SK-N-SH (cell line): ENCODE measurements around the gene TP53I11. TPM values are rescaled to one million over a fixed set of nuclear protein-coding genes. Genes with fewer than 3 reads are reported as not detected.

Experiments used
- CTCF ChIA-PET: fragments of 300-600, 350-600 bp; formaldehyde crosslinking; extraction: SDS; loops from one replicate; lab custom pipeline; 2021; lab: Yijun Ruan, JAX
- POLR2A ChIA-PET: fragments of 350-600 bp; sonication (Branson Sonifier 250); formaldehyde crosslinking; extraction: SDS; loops from one replicate; lab custom pipeline; 2020; ENCODE audit warnings: antibody characterized with exemption, inconsistent platforms; lab: Yijun Ruan, JAX
- DNase-seq: peaks from one replicate; pipeline ENCODE4 v3.0.0; 2012
- H2AFZ ChIP-seq: fragments of 200-600 bp; sonication (generic); 2 replicates; pipeline ENCODE4 v1.8.1; 2016; ENCODE audit warnings: antibody characterized with exemption, mild to moderate bottlenecking, low read depth
- H3F3A ChIP-seq: fragments of 200-600 bp; sonication (generic); replicated peaks from 2 replicates; pipeline ENCODE3; 2016; ENCODE audit warnings: antibody characterized with exemption, mild to moderate bottlenecking; ENCODE audit not compliant: insufficient read depth
- H3K27ac ChIP-seq, 2 experiments: fragments of 200-500 bp in 1 of 2; fragments of 200-600 bp in 1 of 2; sonication (Bioruptor generic) in 1 of 2; sonication (generic), shearing (Covaris generic) in 1 of 2; 2 replicates each; pipeline versions ENCODE4 v1.5.1 to v1.6.1; 2014 to 2016; ENCODE audit warnings: low read depth in 2 of 2, inconsistent platforms in 1 of 2, low read length in 1 of 2, mild to moderate bottlenecking in 1 of 2, mixed read lengths in 1 of 2
- H3K27me3 ChIP-seq: fragments of 200-600 bp; sonication (generic), shearing (Covaris generic); 2 replicates; pipeline ENCODE4 v1.6.1; 2016; ENCODE audit warnings: mixed run types; ENCODE audit not compliant: insufficient read depth
- H3K36me3 ChIP-seq, 2 experiments: fragments of 200-500 bp in 1 of 2; fragments of 200-600 bp in 1 of 2; sonication (Bioruptor generic) in 1 of 2; sonication (generic) in 1 of 2; replicated peaks in 1 of 2; 2 replicates each; pipeline versions ENCODE3 to v1.5.1; 2014 to 2016; ENCODE audit warnings: low read length in 1 of 2, mild to moderate bottlenecking in 1 of 2; ENCODE audit not compliant: insufficient read depth in 2 of 2, control insufficient read depth in 1 of 2
- H3K4me1 ChIP-seq, 2 experiments: fragments of 200-500 bp in 1 of 2; fragments of 200-600 bp in 1 of 2; sonication (Bioruptor generic) in 1 of 2; sonication (generic), shearing (Covaris generic) in 1 of 2; 2 replicates each; pipeline versions ENCODE4 v1.5.1 to v1.6.1; 2014 to 2016; ENCODE audit warnings: low read depth in 1 of 2, low read length in 1 of 2, mixed run types in 1 of 2; ENCODE audit not compliant: insufficient read depth in 2 of 2, control insufficient read depth in 1 of 2
- H3K4me2 ChIP-seq: fragments of 200-600 bp; sonication (generic), shearing (Covaris generic); 2 replicates; pipeline ENCODE4 v1.6.1; 2017; ENCODE audit warnings: mixed run types
- H3K4me3 ChIP-seq, 2 experiments: fragments of 200-500 bp in 1 of 2; fragments of 200-600 bp in 1 of 2; sonication (Bioruptor generic) in 1 of 2; sonication (generic), shearing (Covaris generic) in 1 of 2; 2 replicates each; pipeline versions ENCODE4 v1.5.1 to v1.8.1; 2014 to 2016; ENCODE audit warnings: low read depth in 2 of 2, inconsistent platforms in 1 of 2, low read length in 1 of 2, mild to moderate bottlenecking in 1 of 2, mixed read lengths in 1 of 2, moderate library complexity in 1 of 2
- H3K79me2 ChIP-seq: fragments of 200-600 bp; sonication (generic); 2 replicates; pipeline ENCODE4 v1.8.1; 2017; ENCODE audit warnings: mild to moderate bottlenecking; ENCODE audit not compliant: insufficient read depth
- H3K9ac ChIP-seq: fragments of 200-600 bp; sonication (generic); 2 replicates; pipeline ENCODE4 v1.6.1; 2017; ENCODE audit warnings: mixed run types
- H3K9me2 ChIP-seq: fragments of 200-600 bp; sonication (generic); 2 replicates; pipeline ENCODE4 v1.6.1; 2017; ENCODE audit warnings: mixed run types
- H3K9me3 ChIP-seq: fragments of 200-600 bp; sonication (generic); 2 replicates; pipeline ENCODE4 v1.6.1; 2017; ENCODE audit warnings: mixed run types, mild to moderate bottlenecking, moderate library complexity
- H4K20me1 ChIP-seq: fragments of 200-600 bp; sonication (generic); 2 replicates; pipeline ENCODE4 v1.6.1; 2017; ENCODE audit warnings: mild to moderate bottlenecking, mixed run types; ENCODE audit not compliant: insufficient read depth
- ELF1 ChIP-seq: IDR thresholded peaks from 2 replicates; pipeline ENCODE4 v1.4.0; 2012
- FOSL2 ChIP-seq: IDR thresholded peaks from 2 replicates; pipeline ENCODE4 v1.4.0; 2012; ENCODE audit warnings: low read depth, mild to moderate bottlenecking, moderate library complexity, borderline replicate concordance
- FOXM1 ChIP-seq: IDR thresholded peaks from 2 replicates; pipeline ENCODE4 v1.4.0; 2012; ENCODE audit warnings: low read depth, mild to moderate bottlenecking
- GABPA ChIP-seq: IDR thresholded peaks from 2 replicates; pipeline ENCODE4 v1.4.0; 2012; ENCODE audit warnings: low read depth, mild to moderate bottlenecking
- GATA2 ChIP-seq: sonication (generic); formaldehyde crosslinking; IDR thresholded peaks from 2 replicates; pipeline ENCODE4 v1.5.0; 2020; ENCODE audit warnings: mild to moderate bottlenecking, missing genetic modification reagents
- IRF3 ChIP-seq: fragments of 150-350 bp; IDR thresholded peaks from 2 replicates; pipeline ENCODE4 v1.6.1; 2016; ENCODE audit warnings: mild to moderate bottlenecking, low read depth, low read length
- MXI1 ChIP-seq: IDR thresholded peaks from 2 replicates; pipeline ENCODE4 v1.6.1; 2012; ENCODE audit warnings: mild to moderate bottlenecking, low read depth, low read length, improper control_type of control experiment
- NFIC ChIP-seq: IDR thresholded peaks from 2 replicates; pipeline ENCODE4 v1.4.0; 2012; ENCODE audit warnings: borderline replicate concordance
- PBX3 ChIP-seq: IDR thresholded peaks from 2 replicates; pipeline ENCODE4; 2012
- RCOR1 ChIP-seq: fragments of 150-350 bp; IDR thresholded peaks from 2 replicates; pipeline ENCODE4 v1.6.1; 2017; ENCODE audit warnings: antibody characterized with exemption, low read length
- REST ChIP-seq: IDR thresholded peaks from 2 replicates; pipeline ENCODE4 v1.6.1; 2012; ENCODE audit warnings: mild to moderate bottlenecking, low read depth, low read length, moderate library complexity
- RFX5 ChIP-seq: IDR thresholded peaks from 2 replicates; pipeline ENCODE4 v1.6.1; 2012; ENCODE audit warnings: mild to moderate bottlenecking, improper control_type of control experiment, low read length
- RXRA ChIP-seq: IDR thresholded peaks from 2 replicates; pipeline ENCODE4 v1.4.0; 2012; ENCODE audit warnings: low read depth, mild to moderate bottlenecking, borderline replicate concordance
- SIN3A ChIP-seq: IDR thresholded peaks from 2 replicates; pipeline ENCODE4 v1.6.1; 2012; ENCODE audit warnings: low read depth, mild to moderate bottlenecking, low read length, moderate library complexity, borderline replicate concordance
- SMC3 ChIP-seq: IDR thresholded peaks from 2 replicates; pipeline ENCODE4 v1.6.1; 2012; ENCODE audit warnings: low read depth, low read length, improper control_type of control experiment
- TAF1 ChIP-seq: IDR thresholded peaks from 2 replicates; pipeline ENCODE4 v1.6.1; 2012; ENCODE audit warnings: low read depth, mild to moderate bottlenecking, low read length, moderate library complexity, borderline replicate concordance
- TCF12 ChIP-seq: IDR thresholded peaks from 2 replicates; pipeline ENCODE4 v1.4.0; 2012
- TEAD4 ChIP-seq: IDR thresholded peaks from 2 replicates; pipeline ENCODE4 v1.4.0; 2012; ENCODE audit warnings: mild to moderate bottlenecking, borderline replicate concordance; ENCODE audit not compliant: insufficient read depth
- USF2 ChIP-seq: fragments of 150-350 bp; IDR thresholded peaks from 2 replicates; pipeline ENCODE4 v1.6.1; 2017; ENCODE audit warnings: antibody characterized with exemption, low read length, low read depth, borderline replicate concordance
- YY1 ChIP-seq: IDR thresholded peaks from 2 replicates; pipeline ENCODE4 v1.4.0; 2012; ENCODE audit warnings: low read depth, mild to moderate bottlenecking
- ZBTB33 ChIP-seq: IDR thresholded peaks from 2 replicates; pipeline ENCODE4 v1.4.0; 2012; ENCODE audit warnings: low read depth, borderline replicate concordance
- WGBS: methylation state at CpG from one replicate; pipeline ENCODE4 v1.1.6; 2017; ENCODE audit warnings: low lambda C conversion rate; 5-methylcytosine and 5-hydroxymethylcytosine counted together
- polyA plus RNA-seq, 3 experiments: library from polyadenylated mRNA; depleted of rRNA; stranded (reverse); fragments of >200 nt; gene quantifications; 2 replicates each; pipeline ENCODE4 v1.2.3, GENCODE V29; 2012

TP53I11 gene
- polyA plus RNA-seq, 1 of the 3 experiments (the other 2 are of a cell fraction), result 6.6 TPM

- TF ChIP-seq PBX3 (no peak), SIN3A (no peak), USF2 (no peak)
- TF ChIP-seq, all 33 proteins: peak for 0
Observed at GRCh38 chr11:44994753-44995152, 44.1 kb upstream of the TP53I11 start (continued).

GRCh38 chr11:44993971-44994704 lies 43.5 kb upstream of the TP53I11 start:
- TF ChIP-seq MXI1, result no peak
- no peak for TF ChIP-seq REST
- no peak for TF ChIP-seq TCF12
- no peak for TF ChIP-seq ZBTB33
- no peak for TF ChIP-seq FOXM1
- no peak for TF ChIP-seq TEAD4
- no peak for TF ChIP-seq ELF1
- TF ChIP-seq SIN3A, result no peak
- no peak for TF ChIP-seq RCOR1
- no peak for TF ChIP-seq RFX5
- TF ChIP-seq TAF1, result no peak
- TF ChIP-seq NFIC, result no peak
- no peak for TF ChIP-seq YY1
- no peak for TF ChIP-seq FOSL2
- no peak for TF ChIP-seq RXRA
- TF ChIP-seq GABPA, result no peak
- TF ChIP-seq GATA2 (CRISPR knock-in tag), result no peak
- TF ChIP-seq SMC3, result no peak
- no peak for TF ChIP-seq IRF3
- Histone ChIP-seq H3K4me1 (peaks cover 0 to 20% of the 10 kb centered on the region in 2 experiments; a peak in 2 of 4 replicates), H3K9ac (no peak overlapping the region), H3K4me2 (no peak overlapping the region), H3K4me3 (no peak overlapping the region), H3K79me2 (no peaks in the 10 kb centered on the region), H3K9me3 (no peaks in the 10 kb centered on the region), H3K27me3 (peaks cover under 1% of the 10 kb centered on the region; the same call in 1 of the 2 replicates), H3F3A (no peaks in the 10 kb centered on the region), H4K20me1 (no peaks in the 10 kb centered on the region), H3K27ac (no peak overlapping the region), H3K36me3 (no peaks in the 10 kb centered on the region), H3K9me2 (no peaks in the 10 kb centered on the region), H2AFZ (no peak overlapping the region)
- WGBS, result 70% methylated on average over 10 of the region's 10 CpGs
- CTCF ChIA-PET, result interaction anchor here (0.6 to 1.2 kb wide), 4 partner anchors 29 to 109 kb away, joined by 3 to 4 read pairs (median 3); no protein-coding TSS in a partner anchor
- POLR2A ChIA-PET, result no interaction called here
- DNase-seq, result no peak
